Heart right ventricle (tissue), 16 donors: ENCODE measurements around the gene CDKN2B-AS1. TPM values are rescaled to one million over a fixed set of nuclear protein-coding genes. Genes with fewer than 3 reads are reported as not detected.

ENCODE experiments used
- ATAC-seq, 8 donors: fragments of 200-7000 bp; cut with Tn5 transposase; one replicate each; pipeline ENCODE4 v1.9.1; 2020; ENCODE audit warnings: mild to moderate bottlenecking in 8 of 8, moderate library complexity in 8 of 8, moderate number of reproducible peaks in 1 of 8
- DNase-seq, 2 donors: peaks; one replicate each; pipeline ENCODE4 v3.0.0-alpha.2; 2020
- H3K27ac ChIP-seq, 10 donors: fragments of 200-600 bp; sonication (generic) in 2 of 10; one replicate each; pipeline versions ENCODE4 v1.5.0 to v1.8.0; 2020 to 2022; ENCODE audit warnings: mild to moderate bottlenecking in 3 of 10
- H3K27me3 ChIP-seq, 7 donors: fragments of 200-600 bp; one replicate each; pipeline ENCODE4 v1.8.0; 2021 to 2022; ENCODE audit warnings: mild to moderate bottlenecking in 2 of 7
- H3K36me3 ChIP-seq, 9 donors: fragments of 200-600 bp; sonication (generic) in 1 of 9; one replicate each; pipeline versions ENCODE4 v1.5.0 to v1.8.0; 2020 to 2022; ENCODE audit warnings: mild to moderate bottlenecking in 2 of 9
- H3K4me1 ChIP-seq, 9 donors: fragments of 200-600 bp; sonication (generic) in 1 of 9; one replicate each; pipeline versions ENCODE4 v1.5.0 to v1.8.0; 2020 to 2022; ENCODE audit warnings: mild to moderate bottlenecking in 4 of 9
- H3K4me3 ChIP-seq, 10 donors: fragments of 200-600 bp; sonication (generic) in 2 of 10; one replicate each; pipeline versions ENCODE4 v1.5.0 to v1.8.0; 2020 to 2022; ENCODE audit warnings: mild to moderate bottlenecking in 7 of 10, moderate library complexity in 2 of 10
- H3K9me3 ChIP-seq, 11 donors: fragments of 200-600 bp in 10 of 11; sonication (generic) in 2 of 11; one replicate each; pipeline versions ENCODE4 v1.5.0 to v1.8.0; 2013 to 2022; ENCODE audit warnings: mild to moderate bottlenecking in 2 of 11, control low read depth in 1 of 11, moderate library complexity in 1 of 11
- CTCF ChIP-seq, 9 donors: fragments of 200-600 bp; sonication (generic) in 2 of 9; IDR thresholded peaks; one replicate each; pipeline versions ENCODE4 v1.5.0 to v1.8.0; 2021 to 2022; ENCODE audit warnings: antibody characterized with exemption in 9 of 9, mild to moderate bottlenecking in 5 of 9, moderate library complexity in 1 of 9
- WGBS, 2 donors: extraction: QIAGEN DNeasy Blood & Tissue Kit; methylation state at CpG; one replicate each; pipeline ENCODE4 v1.1.7; 2013; ENCODE audit warnings: inconsistent platforms in 1 of 2; 5-methylcytosine and 5-hydroxymethylcytosine counted together
- intact Hi-C, 10 donors: fragments of 100-400 bp; cut with DNase I; formaldehyde crosslinking; loops; one replicate each; pipeline versions ENCODE4 v1.11.1 to v1.14.2; 2022
- polyA plus RNA-seq, 2 donors: library from polyadenylated mRNA; stranded (reverse); fragments of 200-250 nt; gene quantifications; one replicate each; pipeline ENCODE4 v1.2.3, GENCODE V29; 2013
- total RNA-seq, 10 donors: library from RNA; stranded (reverse); fragmentation: NEBNext Ultra II Directional in 3 of 10; extraction: Animal tissue kit (Norgen Biotek cat#: 25700) in 3 of 10; gene quantifications; one replicate each; pipeline versions ENCODE4 v1.2.1 to v1.2.4, GENCODE V29; 2021 to 2023
- donor health status: Arrhythmogenic right ventricular cardiomyopathy.
- donor health status: ischemic (EF 13 %, LVEDD 7.1; RV severe dilation, severe dysfunction).
- donor health status: healthy with polysubstance abuse.
- donor health status: DM: no; HTN: yes; CAD: no.
- donor health status: DM: no; HTN: no; CAD: no.
- donor health status: ischemic (EF 25% LVEDD 6.9; RV normal size, moderate dysfunction).
- donor health status: ischemic (EF 25% LVEDD 5.7; RV mildly dilated, moderate dysfunction).
- donor health status: healthy.
- donor health status: DM: yes; HTN: yes; CAD: no.
- donor health status: Ischemic cardiomyopathy.
- donor health status: ischemic (EF 35%, LVEDD 5.7; RV mildly dilated, moderate dysfunction).
- donor health status: nonischemic (EF 11% LVEDD 7.7; RV severe dilation, severe dysfunction).
- donor health status: DM: yes; HTN: yes; CAD: no.
- donor health status: PGD.
- donor health status: ischemic (EF 29% LVEDD 5.4; RV normal size, mild dysfunction).
- donor health status: nonischemic (EF 23%, LVEDD 6.1; RV moderate dilation, normal function).

Gene CDKN2B-AS1
- total and polyA plus RNA-seq, 12 donors: 0.14 to 0.45 (median 0.30) TPM; not detected in 9

GRCh38 chr9:22084336-22085035 lies 89.9 kb downstream of the CDKN2B-AS1 start:
- DNase-seq (no peak), ATAC-seq (no peak)
- Histone ChIP-seq H3K27me3 (no peaks in the 10 kb centered on the region), H3K4me3 (no peak overlapping the region), H3K27ac (no peak overlapping the region), H3K9me3 (no peaks in the 10 kb centered on the region), H3K36me3 (no peaks in the 10 kb centered on the region), H3K4me1 (peaks cover 0 to 4% (median 0%) of the 10 kb centered on the region in 9 donors)
- TF ChIP-seq CTCF (IDR thresholded peaks at IDR 0.05): no peak
- 10% methylated on average over 2 of the region's 2 CpGs for whole genome bisulfite sequencing, 2 donors
- intact Hi-C loops: no loop called here

GRCh38 chr9:22088053-22088716 lies 93.6 kb downstream of the CDKN2B-AS1 start:
- DNase-seq (no peak), ATAC-seq (no peak)
- Histone ChIP-seq H3K27ac (no peak overlapping the region), H3K27me3 (no peaks in the 10 kb centered on the region), H3K4me3 (no peak overlapping the region), H3K4me1 (no peaks in the 10 kb centered on the region), H3K9me3 (peaks cover 0 to 12% (median 0%) of the 10 kb centered on the region in 11 donors), H3K36me3 (no peaks in the 10 kb centered on the region)
- 69 to 89% methylated on average over 5 of the region's 5 CpGs for WGBS, 2 donors
- no peak for TF ChIP-seq CTCF (IDR thresholded peaks at IDR 0.05)
- intact Hi-C loops: no loop called here

- no peaks in the 10 kb centered on the region for H3K27me3 ChIP-seq
- no peaks in the 10 kb centered on the region for H3K4me1 ChIP-seq
- no peaks in the 10 kb centered on the region for H3K36me3 ChIP-seq
- H3K27ac ChIP-seq: no peak overlapping the region
- ATAC-seq (no peak), DNase-seq (no peak)
- WGBS, 2 donors: 79 to 88% methylated on average over 1 of the region's 1 CpG
- TF ChIP-seq CTCF (IDR thresholded peaks at IDR 0.05): no peak
- H3K9me3 ChIP-seq: peaks cover 0 to 12% (median 0%) of the 10 kb centered on the region in 11 donors
- intact Hi-C loops: no loop called here
- no peak overlapping the region for H3K4me3 ChIP-seq
These were observed 94.1 kb downstream of the CDKN2B-AS1 start for GRCh38 chr9:22088717-22089061.

GRCh38 chr9:22097707-22098106 lies 103.1 kb downstream of the CDKN2B-AS1 start:
- ATAC-seq: peak in 1 of 8 donors; percentile 29
- H3K27me3 ChIP-seq: no peaks in the 10 kb centered on the region
- no peak overlapping the region for H3K27ac ChIP-seq
- no peaks in the 10 kb centered on the region for H3K9me3 ChIP-seq
- DNase-seq: no peak
- 68 to 88% methylated on average over 1 of the region's 1 CpG for WGBS, 2 donors
- intact Hi-C loops: no loop called here
- no peak overlapping the region for H3K4me3 ChIP-seq
- H3K36me3 ChIP-seq: no peaks in the 10 kb centered on the region
- TF ChIP-seq CTCF (IDR thresholded peaks at IDR 0.05): no peak
- H3K4me1 ChIP-seq: no peaks in the 10 kb centered on the region
